Stimulated activated naive CD4-positive, alpha-beta T cell treated with Interleukin-2 at 50 U/mL for 16 hours (primary cell): Measurements from ENCODE around the gene RIMBP2.
"Not testable (repeated sequence)": the region's sequence is repeated elsewhere in the genome, so short reads cannot be mapped to it uniquely, and the experiment has no call there.

ENCODE experiments used
- DNase-seq: peaks from one replicate; lab custom pipeline; 2025; lab: John Stamatoyannopoulos, UW

RIMBP2 gene

GRCh38 chr12:130658145-130658911, 57.8 kb downstream of the RIMBP2 start:
- DNase-seq = no peak

- no peak for DNase-seq
These were observed 59.7 kb downstream of the RIMBP2 start for GRCh38 chr12:130656411-130656810.

GRCh38 chr12:130655881-130656280, 60.2 kb downstream of the RIMBP2 start:
- DNase-seq = no peak

- DNase-seq = no peak
These were observed 61.1 kb downstream of the RIMBP2 start for GRCh38 chr12:130655010-130655409.

GRCh38 chr12:130651188-130651959, 64.7 kb downstream of the RIMBP2 start:
- DNase-seq = no peak

GRCh38 chr12:130650131-130650530, 66.0 kb downstream of the RIMBP2 start:
- DNase-seq = no peak

- DNase-seq = no peak
These were observed 66.7 kb downstream of the RIMBP2 start for GRCh38 chr12:130649101-130650045.

GRCh38 chr12:130647814-130648213, 68.3 kb downstream of the RIMBP2 start:
- DNase-seq = no peak

GRCh38 chr12:130646716-130647370, 69.3 kb downstream of the RIMBP2 start:
- DNase-seq = no peak

GRCh38 chr12:130646191-130646590, 69.9 kb downstream of the RIMBP2 start:
- DNase-seq = not testable (repeated sequence)

- DNase-seq = no peak
These were observed 70.3 kb downstream of the RIMBP2 start for GRCh38 chr12:130645751-130646150.

GRCh38 chr12:130644566-130644965, 71.5 kb downstream of the RIMBP2 start:
- no peak for DNase-seq

GRCh38 chr12:130644146-130644545, 72.0 kb downstream of the RIMBP2 start:
- no peak for DNase-seq

GRCh38 chr12:130642856-130643255, 73.2 kb downstream of the RIMBP2 start:
- no peak for DNase-seq

GRCh38 chr12:130641533-130642184, 74.4 kb downstream of the RIMBP2 start:
- no peak for DNase-seq

- DNase-seq = no peak
These were observed 75.2 kb downstream of the RIMBP2 start for GRCh38 chr12:130640901-130641300.

- no peak for DNase-seq
These were observed 75.6 kb downstream of the RIMBP2 start for GRCh38 chr12:130640496-130640895.

- DNase-seq = no peak
These were observed 76.3 kb downstream of the RIMBP2 start for GRCh38 chr12:130639476-130640424.

GRCh38 chr12:130636370-130636769, 79.7 kb downstream of the RIMBP2 start:
- DNase-seq = no peak

- no peak for DNase-seq
These were observed 81.2 kb downstream of the RIMBP2 start for GRCh38 chr12:130634866-130635265.
